GM18498 (cell line): Measurements from ENCODE around the gene TSN.
A peak's percentile ranks its signal among the peaks of the same experiment; 100 is the strongest.
"Not testable (repeated sequence)": the region's sequence is repeated elsewhere in the genome, so short reads cannot be mapped to it uniquely, and the experiment has no call there.

Experiments
- ATAC-seq: cut with Tn5 transposase; IDR thresholded peaks from one replicate; pipeline ENCODE4 v1.9.1; 2021; ENCODE audit warnings: mild to moderate bottlenecking, moderate library complexity; ENCODE audit not compliant: unreplicated experiment

Gene TSN

GRCh38 chr2:121796239-121796638, 40.8 kb downstream of the TSN start:
- ATAC-seq = peak; percentile 55

GRCh38 chr2:121798617-121799016, 43.2 kb downstream of the TSN start:
- no peak for ATAC-seq

- no peak for ATAC-seq
Measured at GRCh38 chr2:121801916-121802315, 46.5 kb downstream of the TSN start.

- no peak for ATAC-seq
Measured at GRCh38 chr2:121803503-121803902, 48.1 kb downstream of the TSN start.

- peak; percentile 90 for ATAC-seq
Measured at GRCh38 chr2:121804340-121804739, 48.9 kb downstream of the TSN start.

- ATAC-seq = no peak
Measured at GRCh38 chr2:121804997-121805765, 49.7 kb downstream of the TSN start.

GRCh38 chr2:121805766-121806143, 50.3 kb downstream of the TSN start:
- no peak for ATAC-seq

- not testable (repeated sequence) for ATAC-seq
Measured at GRCh38 chr2:121807771-121808170, 52.3 kb downstream of the TSN start.

- ATAC-seq = no peak
Measured at GRCh38 chr2:121809607-121810006, 54.2 kb downstream of the TSN start.

GRCh38 chr2:121810959-121811853, 55.8 kb downstream of the TSN start:
- peak; percentile 95 for ATAC-seq

GRCh38 chr2:121813083-121813482, 57.6 kb downstream of the TSN start:
- ATAC-seq = not testable (repeated sequence)

GRCh38 chr2:121815216-121815615, 59.8 kb downstream of the TSN start:
- ATAC-seq = no peak

- ATAC-seq = no peak
Measured at GRCh38 chr2:121816797-121817196, 61.3 kb downstream of the TSN start.

GRCh38 chr2:121817304-121817703, 61.9 kb downstream of the TSN start:
- not testable (repeated sequence) for ATAC-seq
